ENCODE results near the gene RNF41. TPM values are rescaled to one million over a fixed set of nuclear protein-coding genes. Genes with fewer than 3 reads are reported as not detected.

RNF41 gene
- total and polyA plus RNA-seq, 2 of the 13 experiments (the other 11 are each of a cell fraction or from before 2014, with no cell fraction given), result 27.1 to 39.4 TPM

- no peak for TF ChIP-seq KIAA2018 (CRISPR knock-in tag; IDR thresholded peaks at IDR 0.05; ENCODE audit: borderline replicate concordance)
- TF ChIP-seq NFRKB (IDR thresholded peaks at IDR 0.05), result no peak
- TF ChIP-seq GATA4 (IDR thresholded peaks at IDR 0.05; ENCODE audit: borderline replicate concordance, low read depth), result no peak
- TF ChIP-seq WIZ (CRISPR knock-in tag; IDR thresholded peaks at IDR 0.05), result 0 out of 2 replicates have a peak, but pooled peaks have one; percentile 20
- TF ChIP-seq ZNF644 (CRISPR knock-in tag; IDR thresholded peaks at IDR 0.05; ENCODE audit: low read depth), result no peak
- TF ChIP-seq ZNF614 (CRISPR knock-in tag; IDR thresholded peaks at IDR 0.05; ENCODE audit: borderline replicate concordance), result no peak
- 0 out of 2 replicates have a peak, but pooled peaks have one; percentile 13 for TF ChIP-seq ZNF263 (CRISPR knock-in tag; IDR thresholded peaks at IDR 0.05)
- no peak for TF ChIP-seq MYC (CRISPR knock-in tag; IDR thresholded peaks at IDR 0.05; ENCODE audit: borderline replicate concordance)
- TF ChIP-seq ZNF597 (CRISPR knock-in tag; IDR thresholded peaks at IDR 0.05), result no peak
- TF ChIP-seq ELF3 (CRISPR knock-in tag; IDR thresholded peaks at IDR 0.05), result no peak
- TF ChIP-seq ZNF605 (CRISPR knock-in tag; IDR thresholded peaks at IDR 0.05), result peak; percentile 48; the same call in 1 of the 2 replicates
- no peak for TF ChIP-seq UBTF (CRISPR knock-in tag; IDR thresholded peaks at IDR 0.05)
- TF ChIP-seq ZBTB8A (CRISPR knock-in tag; IDR thresholded peaks at IDR 0.05; ENCODE audit: borderline replicate concordance, low read depth), result no peak
- no peak for TF ChIP-seq CERS6 (CRISPR knock-in tag; IDR thresholded peaks at IDR 0.05)
- TF ChIP-seq HBP1 (CRISPR knock-in tag; IDR thresholded peaks at IDR 0.05; ENCODE audit: low read depth), result no peak
- TF ChIP-seq JARID2 (CRISPR knock-in tag; IDR thresholded peaks at IDR 0.05; ENCODE audit: insufficient replicate concordance), result no peak
Observed at GRCh38 chr12:56257491-56258067, 35.9 kb upstream of the RNF41 start (continued).

All from HepG2 (cell line).